AG09319 (cell line): ENCODE data around the gene DIP2A.
"Not testable (repeated sequence)": the region's sequence is repeated elsewhere in the genome, so short reads cannot be mapped to it uniquely, and the experiment has no call there.

Experiments
- DNase-seq: peaks from one replicate; pipeline ENCODE4 v3.0.0-alpha.2; 2010; ENCODE audit warnings: low read depth; ENCODE audit errors: extremely low read depth
- CTCF ChIP-seq: IDR thresholded peaks from 2 replicates; pipeline ENCODE4 v1.5.1; 2011; ENCODE audit warnings: low read depth, mild to moderate bottlenecking, inconsistent platforms, low read length, moderate library complexity

The DIP2A gene

GRCh38 chr21:46431884-46432488 lies 26.7 kb upstream of the DIP2A start:
- TF ChIP-seq CTCF = no peak
- DNase-seq = no peak

- DNase-seq = not testable (repeated sequence)
These were observed 25.6 kb upstream of the DIP2A start for GRCh38 chr21:46433116-46433515.

- no peak for TF ChIP-seq CTCF
These were observed 24.3 kb upstream of the DIP2A start for GRCh38 chr21:46434322-46434958.

GRCh38 chr21:46435786-46436227 lies 22.9 kb upstream of the DIP2A start:
- no peak for TF ChIP-seq CTCF
- DNase-seq = no peak

More at GRCh38 chr21:46434322-46434958, 24.3 kb upstream of the DIP2A start:
- no peak for DNase-seq

GRCh38 chr21:46436621-46437020 lies 22.1 kb upstream of the DIP2A start:
- DNase-seq = no peak
- TF ChIP-seq CTCF = no peak

- no peak for TF ChIP-seq CTCF
- no peak for DNase-seq
These were observed 21.6 kb upstream of the DIP2A start for GRCh38 chr21:46437096-46437498.

GRCh38 chr21:46437511-46437910 lies 21.2 kb upstream of the DIP2A start:
- no peak for DNase-seq
- no peak for TF ChIP-seq CTCF

- no peak for DNase-seq
- no peak for TF ChIP-seq CTCF
These were observed 20.4 kb upstream of the DIP2A start for GRCh38 chr21:46438241-46438640.
